Measurements from ENCODE around the gene TMEM119. TPM values are rescaled to one million over a fixed set of nuclear protein-coding genes. Genes with fewer than 3 reads are reported as not detected.

TMEM119 gene
- total RNA-seq, 1 donor: 164 TPM

DNA sequence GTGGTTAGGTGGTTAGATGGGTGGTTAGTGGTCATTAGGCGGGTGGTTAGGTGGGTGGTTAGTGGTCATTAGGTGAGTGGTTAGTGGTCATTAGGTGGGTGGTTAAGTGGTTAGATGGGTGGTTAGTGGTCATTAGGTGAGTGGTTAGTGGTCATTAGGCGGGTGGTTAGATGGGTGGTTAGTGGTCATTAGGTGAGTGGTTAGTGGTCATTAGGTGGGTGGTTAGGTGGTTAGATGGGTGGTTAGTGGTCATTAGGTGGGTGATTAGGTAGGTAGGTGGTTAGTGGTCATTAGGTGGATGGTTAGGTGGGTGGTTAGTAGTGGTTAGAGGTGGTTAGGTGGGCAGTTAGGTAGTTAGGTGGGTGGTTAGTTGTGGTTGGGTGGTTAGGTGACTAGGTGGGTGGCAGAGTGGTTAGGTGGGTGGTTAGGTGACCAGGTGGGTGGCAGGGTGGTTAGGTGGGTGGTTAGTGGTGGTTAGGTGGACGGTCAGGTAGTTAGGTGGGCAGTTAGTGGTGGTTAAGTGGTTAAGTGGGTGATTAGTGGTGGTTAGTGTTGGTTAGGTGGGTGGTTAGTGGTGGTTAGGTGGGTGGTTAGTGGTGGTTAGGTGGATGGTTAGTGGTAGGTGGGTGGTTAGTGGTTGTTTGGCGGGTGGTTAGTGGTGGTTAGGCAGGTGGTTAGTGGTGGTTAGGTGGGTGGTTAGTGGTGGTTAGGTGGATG, 8.0 kb upstream of the TMEM119 start:
- H3K4me3 ChIP-seq (ENCODE audit: low read depth, low read length): no peak overlapping the region
- TF ChIP-seq, protein P1, sequence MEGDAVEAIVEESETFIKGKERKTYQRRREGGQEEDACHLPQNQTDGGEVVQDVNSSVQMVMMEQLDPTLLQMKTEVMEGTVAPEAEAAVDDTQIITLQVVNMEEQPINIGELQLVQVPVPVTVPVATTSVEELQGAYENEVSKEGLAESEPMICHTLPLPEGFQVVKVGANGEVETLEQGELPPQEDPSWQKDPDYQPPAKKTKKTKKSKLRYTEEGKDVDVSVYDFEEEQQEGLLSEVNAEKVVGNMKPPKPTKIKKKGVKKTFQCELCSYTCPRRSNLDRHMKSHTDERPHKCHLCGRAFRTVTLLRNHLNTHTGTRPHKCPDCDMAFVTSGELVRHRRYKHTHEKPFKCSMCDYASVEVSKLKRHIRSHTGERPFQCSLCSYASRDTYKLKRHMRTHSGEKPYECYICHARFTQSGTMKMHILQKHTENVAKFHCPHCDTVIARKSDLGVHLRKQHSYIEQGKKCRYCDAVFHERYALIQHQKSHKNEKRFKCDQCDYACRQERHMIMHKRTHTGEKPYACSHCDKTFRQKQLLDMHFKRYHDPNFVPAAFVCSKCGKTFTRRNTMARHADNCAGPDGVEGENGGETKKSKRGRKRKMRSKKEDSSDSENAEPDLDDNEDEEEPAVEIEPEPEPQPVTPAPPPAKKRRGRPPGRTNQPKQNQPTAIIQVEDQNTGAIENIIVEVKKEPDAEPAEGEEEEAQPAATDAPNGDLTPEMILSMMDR (IDR thresholded peaks at IDR 0.05; ENCODE audit: insufficient read depth, low read length): no peak
- no peak for DNase-seq (ENCODE audit: low read depth)

- DNase-seq (ENCODE audit: low read depth): no peak
- TF ChIP-seq, protein P1 (IDR thresholded peaks at IDR 0.05; ENCODE audit: insufficient read depth, low read length): no peak
- H3K4me3 ChIP-seq (ENCODE audit: low read depth, low read length): no peak overlapping the region
Measured at GRCh38 chr12:108605000-108605689, 7.3 kb upstream of the TMEM119 start.

- DNase-seq (ENCODE audit: low read depth): no peak
- TF ChIP-seq, protein P1 (IDR thresholded peaks at IDR 0.05; ENCODE audit: insufficient read depth, low read length): peak; percentile 0
- no peak overlapping the region for H3K4me3 ChIP-seq (ENCODE audit: low read depth, low read length)
Measured at GRCh38 chr12:108604208-108604941, 6.5 kb upstream of the TMEM119 start.

GRCh38 chr12:108603743-108604142, 5.9 kb upstream of the TMEM119 start:
- no peak for DNase-seq (ENCODE audit: low read depth)
- TF ChIP-seq, protein P1 (IDR thresholded peaks at IDR 0.05; ENCODE audit: insufficient read depth, low read length): no peak
- H3K4me3 ChIP-seq (ENCODE audit: low read depth, low read length): no peak overlapping the region

- DNase-seq (ENCODE audit: low read depth): no peak
- no peak overlapping the region for H3K4me3 ChIP-seq (ENCODE audit: low read depth, low read length)
- TF ChIP-seq, protein P1 (IDR thresholded peaks at IDR 0.05; ENCODE audit: insufficient read depth, low read length): no peak
Measured at GRCh38 chr12:108602976-108603704, 5.3 kb upstream of the TMEM119 start.

GRCh38 chr12:108602209-108602705, 4.4 kb upstream of the TMEM119 start:
- no peak overlapping the region for H3K4me3 ChIP-seq (ENCODE audit: low read depth, low read length)
- no peak for DNase-seq (ENCODE audit: low read depth)
- TF ChIP-seq, protein P1 (IDR thresholded peaks at IDR 0.05; ENCODE audit: insufficient read depth, low read length): no peak
